Stimulated activated CD4-positive, alpha-beta T cell treated with anti-CD3 and anti-CD28 coated beads, Interleukin-1b, Interleukin-23, amount 100 ng/mL, for 1 hour (primary cell): ENCODE measurements around the gene GSK3A.
A peak's percentile ranks its signal among the peaks of the same experiment; 100 is the strongest.

Experiments
- DNase-seq, 2 donors: peaks; one replicate each; pipeline ENCODE4 v3.0.0-alpha.2; 2020; ENCODE audit warnings: low read depth in 2 of 2

The GSK3A gene

DNA sequence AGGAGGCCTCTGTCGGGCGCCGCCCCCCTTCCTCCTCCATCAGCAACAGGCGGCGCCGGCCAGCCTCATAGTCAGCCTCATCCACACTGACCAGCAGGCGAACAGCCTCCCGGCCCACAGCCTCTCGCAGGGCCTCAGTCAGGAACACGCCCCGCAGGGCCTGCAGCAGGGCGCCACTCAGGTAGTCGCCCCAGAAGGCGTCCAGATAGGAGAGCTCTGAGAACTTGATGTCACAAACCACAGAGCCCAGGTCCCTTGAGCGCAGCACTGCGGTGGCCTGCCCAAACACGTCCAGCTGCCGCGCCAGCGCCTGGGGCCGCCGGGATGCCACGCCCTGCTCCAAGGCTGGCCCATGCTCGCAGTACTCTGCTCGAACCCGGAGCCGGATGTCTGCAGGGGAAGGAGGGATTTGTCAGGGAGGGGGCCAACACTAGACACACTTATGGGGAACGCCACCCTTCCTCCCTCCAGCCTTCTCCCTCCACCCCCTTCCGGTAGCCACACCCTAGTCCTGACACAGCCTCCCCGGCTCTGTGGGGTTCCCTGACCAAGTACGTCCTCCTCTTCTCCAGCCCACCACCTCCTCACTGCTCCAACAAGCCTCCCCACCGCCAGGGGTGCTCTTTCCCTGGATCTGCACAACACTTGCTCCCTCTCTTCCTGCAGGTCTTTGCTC is 42.8 kb downstream of the GSK3A start:
- no peak for DNase-seq

DNA sequence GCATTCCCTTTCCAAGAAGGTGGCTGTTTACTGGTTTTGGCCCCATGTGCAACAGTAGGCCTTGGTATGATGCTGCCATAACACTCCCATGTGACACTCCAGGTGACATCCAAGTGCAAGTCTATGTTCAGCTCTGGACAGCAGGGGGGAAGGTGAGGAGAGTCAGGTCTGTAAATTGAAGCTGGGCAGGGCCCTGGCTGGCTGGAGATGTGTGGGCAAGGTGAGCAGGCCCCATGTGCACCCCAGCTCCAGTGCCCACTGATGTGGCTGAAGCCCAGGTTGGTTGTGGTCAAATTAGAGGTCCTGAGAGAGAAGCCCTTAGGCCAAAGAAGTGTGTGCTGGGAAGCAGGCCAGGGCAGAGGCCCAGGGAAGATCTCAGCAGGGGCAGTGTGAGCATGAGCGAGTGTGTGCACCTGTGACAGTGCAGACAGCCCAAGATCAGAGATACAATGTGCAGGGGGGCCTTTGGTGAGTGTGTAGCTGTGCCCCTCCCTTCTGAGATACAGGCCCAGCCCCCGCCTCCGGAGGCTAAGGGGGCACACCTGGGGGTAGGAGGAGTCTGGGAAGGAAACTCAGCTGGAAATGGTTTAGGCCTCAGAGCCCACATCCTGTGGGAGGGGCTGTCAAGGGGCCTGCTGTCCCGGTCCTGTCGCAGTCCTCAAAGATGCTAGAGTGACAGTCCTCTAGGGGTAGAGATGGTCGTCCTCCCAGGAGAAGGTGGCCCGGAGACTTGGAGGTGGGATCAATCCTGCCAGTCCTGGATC is 43.5 kb downstream of the GSK3A start:
- DNase-seq, result peak in 1 of 2 donors; percentile 43

DNA sequence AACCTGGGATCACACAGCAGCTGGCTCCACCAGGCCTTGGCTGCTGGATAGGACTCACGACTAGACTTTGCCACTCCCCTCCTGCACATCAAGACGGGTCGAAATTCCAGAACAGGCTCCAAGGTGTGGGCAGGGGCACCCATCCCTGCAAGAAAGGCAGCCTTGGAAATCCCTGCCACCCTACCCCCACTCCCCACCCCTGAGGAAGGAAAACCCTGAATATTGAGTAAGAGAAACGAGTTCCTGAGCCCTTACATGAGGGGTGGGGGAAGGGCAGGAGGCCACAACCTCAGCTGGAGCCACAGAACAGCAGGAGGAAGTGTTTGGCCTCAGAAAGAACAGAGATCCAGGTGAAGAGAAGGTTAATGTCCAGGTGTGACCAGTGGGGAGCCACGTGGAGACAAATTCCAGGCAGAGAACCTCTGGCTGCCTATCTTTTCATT is 45.0 kb downstream of the GSK3A start:
- no peak for DNase-seq

- no peak for DNase-seq
These were observed 46.1 kb downstream of the GSK3A start for GRCh38 chr19:42196011-42197001.

DNA sequence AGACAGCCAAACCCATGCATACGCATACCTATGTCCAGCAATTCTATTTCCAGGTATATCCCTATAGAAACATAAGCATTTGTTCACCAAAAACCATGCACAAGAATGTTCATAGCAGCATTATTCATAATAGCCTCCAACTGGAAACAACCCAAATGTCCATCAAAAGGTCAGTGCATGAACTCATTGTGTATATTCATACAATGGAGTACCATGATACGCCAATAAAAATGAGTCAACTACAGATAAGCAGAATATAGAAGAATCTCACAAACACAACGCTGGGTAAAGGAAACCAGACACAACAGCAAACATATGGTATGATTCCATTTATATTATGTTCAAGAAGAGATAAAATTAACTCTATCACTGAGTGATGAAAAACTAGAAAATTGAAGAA is 48.7 kb downstream of the GSK3A start:
- DNase-seq, result no peak

DNA sequence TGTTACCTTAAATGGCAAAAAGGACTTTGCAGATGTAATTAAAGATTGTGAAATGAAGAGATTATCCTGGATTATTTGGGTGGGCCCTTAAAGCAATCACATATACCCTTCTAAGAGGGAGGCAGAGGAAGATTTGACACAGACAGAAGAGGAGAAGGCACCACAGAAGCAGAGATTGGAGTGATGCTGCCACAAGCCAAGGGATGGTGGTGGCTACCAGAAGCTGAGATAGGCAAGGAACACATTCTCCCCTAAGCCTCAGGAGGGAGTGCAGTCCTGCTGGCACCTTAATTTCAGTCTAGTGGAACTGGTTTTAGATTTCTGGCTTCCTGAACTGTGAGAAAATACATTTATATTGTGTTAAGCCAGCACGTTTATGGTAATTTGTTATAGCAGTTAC is 49.1 kb downstream of the GSK3A start:
- DNase-seq, result no peak

GRCh38 chr19:42191855-42192254 is 50.5 kb downstream of the GSK3A start:
- DNase-seq, result no peak

DNA sequence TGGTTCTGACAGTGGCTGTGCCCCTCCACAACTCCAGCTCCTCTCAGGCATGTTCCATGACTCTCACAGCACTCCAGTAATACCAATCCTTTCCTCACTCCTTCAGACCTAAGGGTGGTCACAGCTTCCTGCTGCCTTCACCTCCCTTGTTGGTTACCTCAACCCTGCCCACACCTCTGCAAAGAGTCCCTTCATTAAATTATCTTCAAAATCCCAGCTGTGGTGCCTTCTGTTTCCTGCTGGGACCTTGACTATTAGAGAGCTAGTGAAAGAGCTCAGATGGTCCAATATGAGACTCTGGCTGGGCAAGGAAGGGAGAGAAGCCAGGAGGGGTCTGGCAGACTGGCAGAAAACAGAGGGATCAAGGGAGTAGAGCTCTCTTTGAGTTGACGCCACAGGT is 51.1 kb downstream of the GSK3A start:
- DNase-seq, result no peak

- no peak for DNase-seq
These were observed 53.3 kb downstream of the GSK3A start for GRCh38 chr19:42189133-42189532.

DNA sequence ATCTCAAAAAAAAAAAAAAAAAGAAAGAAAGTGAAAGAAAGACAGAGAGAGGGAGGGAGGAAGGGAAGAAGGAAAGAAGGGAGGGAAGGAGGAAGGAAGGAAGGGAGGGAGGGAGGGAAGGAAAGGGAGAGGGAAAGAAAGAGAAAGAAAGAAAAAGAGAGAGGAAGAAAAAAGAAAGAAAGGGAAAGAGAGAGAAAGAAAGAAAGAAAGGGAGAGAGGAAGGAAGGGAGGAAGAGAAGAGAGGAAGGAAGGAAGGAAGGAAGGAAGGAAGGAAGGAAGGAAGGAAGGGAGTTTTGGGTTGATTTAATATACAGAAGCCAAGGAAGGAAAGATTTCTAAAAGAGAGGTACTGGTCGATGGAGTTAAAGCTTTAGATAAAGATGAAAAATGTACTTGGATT is 53.7 kb downstream of the GSK3A start:
- DNase-seq, result no peak

- no peak for DNase-seq
These were observed 57.1 kb downstream of the GSK3A start for GRCh38 chr19:42185277-42185676.

DNA sequence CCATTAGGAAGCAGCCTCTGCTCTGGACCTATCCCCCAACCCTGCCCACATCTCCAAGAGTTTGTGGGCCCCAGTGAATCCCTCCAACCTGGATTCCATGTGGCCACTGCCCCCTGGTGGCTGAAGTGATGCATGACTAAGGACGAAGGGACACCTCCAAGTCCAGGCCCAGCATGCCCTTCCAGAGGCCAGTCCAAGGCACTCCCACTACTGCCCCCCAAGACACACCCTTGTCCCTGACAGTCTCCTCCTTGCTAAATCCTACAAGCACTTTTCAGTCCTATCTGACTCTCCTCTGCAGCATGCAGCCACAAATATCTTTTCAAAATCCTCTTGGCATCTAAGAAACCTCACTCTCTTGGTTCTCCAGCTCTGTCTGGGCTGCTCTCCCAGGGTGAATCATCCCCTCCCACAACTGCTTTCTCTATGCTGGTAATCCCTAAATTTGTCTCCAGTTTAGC is 58.0 kb downstream of the GSK3A start:
- DNase-seq, result peak in 1 of 2 donors; percentile 54
